Sciatic nerve (tissue), 2 donors: ENCODE results near the gene FGF12. TPM values are rescaled to one million over a fixed set of nuclear protein-coding genes. Genes with fewer than 3 reads are reported as not detected.

Source experiments
- ATAC-seq: fragments of 200-7000 bp; cut with Tn5 transposase; one replicate; pipeline ENCODE4 v1.9.1; 2020; ENCODE audit warnings: mild to moderate bottlenecking, moderate library complexity
- DNase-seq: peaks from one replicate; pipeline ENCODE4 v3.0.0-alpha.2; 2020; ENCODE audit warnings: low spot score
- intact Hi-C: fragments of 100-400 bp; cut with DNase I; formaldehyde crosslinking; loops from one replicate; pipeline ENCODE4 v1.14.2; 2022
- total RNA-seq: library from RNA; stranded (reverse); fragmentation: NEBNext Ultra II Directional; extraction: Animal tissue kit (Norgen Biotek cat#: 25700); gene quantifications from one replicate; pipeline ENCODE4 v1.2.1, GENCODE V29; 2021
- donor health status: DM: no; HTN: no; CAD: no.
- donor health status: DM: no; HTN: no; CAD: no.

FGF12 gene
- total RNA-seq, 1 donor from 2014 or later = 3.2 TPM

DNA sequence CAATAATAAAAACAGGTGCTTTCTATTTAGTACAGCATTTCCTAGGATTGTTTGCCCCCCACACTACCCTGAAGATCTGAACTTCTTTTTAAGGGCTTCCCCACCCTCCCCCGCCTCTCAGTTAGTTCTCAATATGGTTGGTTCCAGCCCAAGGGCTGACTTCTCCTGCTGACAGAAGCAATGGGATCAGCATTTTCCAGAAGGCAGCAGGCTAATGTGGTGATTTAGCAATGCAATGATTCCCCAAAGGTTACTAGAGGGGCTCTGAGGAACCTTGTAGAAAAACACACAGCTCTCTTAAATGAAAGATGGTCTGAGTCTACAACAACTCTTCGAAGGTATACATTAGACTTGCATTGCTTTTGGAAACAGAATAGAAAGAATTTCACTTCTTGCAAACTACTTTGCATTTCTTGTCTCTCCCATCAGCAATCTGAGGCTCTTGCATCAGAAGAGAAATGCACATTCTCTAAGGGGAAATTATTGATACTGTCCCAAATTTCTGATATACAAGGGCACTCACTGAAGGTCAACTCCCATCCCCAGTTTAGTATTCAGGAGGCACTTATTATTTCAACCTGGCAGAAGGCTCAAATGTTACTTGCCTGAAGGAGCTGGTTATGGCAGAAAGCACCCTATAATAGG lies 30.3 kb downstream of the FGF12 start:
- DNase-seq (no peak), ATAC-seq (no peak)
- intact Hi-C loops = no loop called here

DNA sequence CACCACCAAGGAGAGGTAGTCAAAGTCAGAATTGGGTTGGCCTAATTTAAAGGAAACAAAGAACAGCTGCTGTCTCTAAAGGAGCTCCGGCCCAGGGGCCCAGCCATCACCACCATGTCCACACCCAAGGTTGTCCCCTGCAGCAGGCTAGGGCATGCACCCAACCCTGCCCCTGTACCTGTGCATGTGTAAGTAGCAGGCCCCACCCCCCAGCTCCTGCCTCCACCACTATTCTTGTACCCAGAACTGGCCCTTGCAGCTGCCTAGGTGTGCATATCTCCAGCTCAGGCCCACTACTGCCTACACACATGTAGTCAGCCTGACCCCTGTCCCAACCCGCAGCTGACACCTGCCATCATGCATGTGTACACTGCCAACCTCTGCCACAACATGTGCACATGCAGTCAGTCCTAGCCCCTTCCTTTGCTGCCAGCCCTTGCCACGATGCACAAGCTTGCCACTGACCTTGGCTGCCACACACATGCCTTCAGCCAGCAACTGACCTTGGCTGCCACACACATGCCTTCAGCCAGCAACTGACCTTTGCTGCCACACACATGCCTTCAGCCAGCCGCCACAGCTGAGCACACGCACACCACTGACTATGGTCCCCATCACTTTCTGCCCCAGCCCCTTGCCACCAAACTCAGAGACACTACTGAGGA lies 39.7 kb downstream of the FGF12 start:
- ATAC-seq (no peak), DNase-seq (no peak)
- intact Hi-C loops = no loop called here

DNA sequence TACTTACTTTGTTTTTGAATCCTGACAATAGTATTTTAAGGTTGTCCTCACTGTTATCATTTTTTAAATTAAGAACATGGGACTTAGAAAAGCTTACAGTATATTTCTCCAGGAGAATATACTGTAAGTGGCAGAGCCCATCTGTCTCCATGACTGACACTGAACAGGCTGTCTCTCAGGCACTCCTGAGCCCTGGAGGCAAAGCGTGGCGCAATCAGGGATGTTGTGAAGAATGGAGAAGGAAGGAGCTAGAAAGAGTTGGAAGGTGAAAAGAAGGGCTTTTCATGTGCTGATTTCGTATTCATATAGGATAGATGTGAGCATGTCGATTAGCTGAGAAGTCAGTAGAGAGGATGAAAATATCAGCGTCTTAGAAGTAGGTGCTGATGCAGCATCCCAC lies 41.5 kb downstream of the FGF12 start:
- ATAC-seq (no peak), DNase-seq (no peak)
- intact Hi-C loops = no loop called here

GRCh38 chr3:192684151-192684550 lies 43.2 kb downstream of the FGF12 start:
- intact Hi-C loops = no loop called here
- no peak for ATAC-seq
- DNase-seq = no peak

DNA sequence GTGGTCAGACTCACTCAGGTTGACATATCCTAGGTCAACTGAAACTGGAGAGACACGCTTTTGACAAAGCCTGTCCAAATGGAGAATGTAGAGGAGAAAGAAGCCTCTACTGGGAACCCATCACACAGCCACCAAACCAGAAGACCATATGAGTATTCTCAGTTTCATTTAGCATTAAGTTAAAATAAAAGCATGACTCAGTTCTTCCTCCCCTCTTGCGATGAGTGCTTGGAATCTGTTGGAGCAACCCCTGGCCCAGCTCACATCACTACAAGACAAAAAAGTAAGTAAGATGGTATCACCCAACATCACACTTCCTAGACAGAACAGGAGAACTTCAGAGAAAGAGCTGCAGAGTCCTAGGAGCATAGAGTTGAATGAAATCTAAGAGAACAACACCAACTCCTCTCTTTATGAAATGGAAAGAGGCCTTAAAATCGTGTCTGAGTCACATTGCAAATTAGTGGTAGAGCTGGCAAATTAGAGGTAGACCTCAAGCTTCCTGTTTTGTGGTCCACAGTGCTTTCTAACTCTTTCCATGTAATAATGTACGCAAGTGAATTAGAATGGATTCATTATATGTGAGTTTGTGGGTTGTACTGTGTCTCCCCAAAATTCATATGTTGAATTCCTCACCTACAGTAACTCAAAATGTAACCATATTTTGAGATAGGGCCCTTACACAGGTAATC lies 51.2 kb downstream of the FGF12 start:
- DNase-seq = no peak
- intact Hi-C loops = no loop called here

GRCh38 chr3:192655628-192656027 lies 71.7 kb downstream of the FGF12 start:
- no peak for ATAC-seq
- no peak for DNase-seq
- intact Hi-C loops = no loop called here

More for the DNA sequence above, 51.2 kb downstream of the FGF12 start:
- no peak for ATAC-seq

GRCh38 chr3:192655040-192655439 lies 72.3 kb downstream of the FGF12 start:
- DNase-seq (no peak), ATAC-seq (no peak)
- intact Hi-C loops = no loop called here

DNA sequence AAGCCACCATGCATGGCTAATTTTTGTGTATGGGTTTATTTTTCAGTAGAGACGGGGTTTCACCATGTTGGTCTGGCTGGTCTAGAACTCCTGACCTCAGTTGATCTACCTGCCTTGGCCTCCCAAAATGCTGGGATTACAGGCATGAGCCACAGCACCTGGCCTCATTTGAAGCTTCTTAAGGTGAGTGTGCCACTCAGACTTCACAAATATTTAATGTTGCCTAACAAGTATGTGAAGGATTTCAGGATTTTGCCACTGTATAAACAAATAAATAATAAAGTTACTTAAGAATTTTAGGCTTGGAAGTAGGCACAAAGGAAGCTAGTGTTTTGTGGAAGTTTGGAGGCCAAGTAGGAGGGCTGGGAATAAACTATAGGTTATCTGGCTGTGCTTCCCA lies 73.5 kb downstream of the FGF12 start:
- ATAC-seq = no peak

DNA sequence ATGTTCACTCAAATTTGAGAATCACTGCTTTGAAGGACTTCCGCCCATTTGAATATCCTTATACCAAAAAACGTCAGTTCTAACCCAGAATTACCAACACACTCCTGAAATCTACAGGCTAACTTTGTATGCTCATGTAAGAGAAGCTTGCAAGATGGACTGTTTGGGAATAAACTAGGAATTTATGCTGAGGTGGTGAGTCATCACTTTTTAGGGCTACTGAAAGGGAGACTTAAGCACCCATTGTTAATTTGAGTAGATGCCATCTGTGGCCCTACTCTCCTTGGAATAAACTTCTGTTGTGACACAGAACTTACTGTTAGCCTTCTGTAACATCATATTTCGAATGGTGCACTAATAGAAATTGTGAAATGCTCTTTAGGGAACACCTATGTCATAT lies 74.6 kb downstream of the FGF12 start:
- ATAC-seq (no peak), DNase-seq (no peak)
- intact Hi-C loops = no loop called here

More for the DNA sequence above, 73.5 kb downstream of the FGF12 start:
- intact Hi-C loops = no loop called here
- no peak for DNase-seq

DNA sequence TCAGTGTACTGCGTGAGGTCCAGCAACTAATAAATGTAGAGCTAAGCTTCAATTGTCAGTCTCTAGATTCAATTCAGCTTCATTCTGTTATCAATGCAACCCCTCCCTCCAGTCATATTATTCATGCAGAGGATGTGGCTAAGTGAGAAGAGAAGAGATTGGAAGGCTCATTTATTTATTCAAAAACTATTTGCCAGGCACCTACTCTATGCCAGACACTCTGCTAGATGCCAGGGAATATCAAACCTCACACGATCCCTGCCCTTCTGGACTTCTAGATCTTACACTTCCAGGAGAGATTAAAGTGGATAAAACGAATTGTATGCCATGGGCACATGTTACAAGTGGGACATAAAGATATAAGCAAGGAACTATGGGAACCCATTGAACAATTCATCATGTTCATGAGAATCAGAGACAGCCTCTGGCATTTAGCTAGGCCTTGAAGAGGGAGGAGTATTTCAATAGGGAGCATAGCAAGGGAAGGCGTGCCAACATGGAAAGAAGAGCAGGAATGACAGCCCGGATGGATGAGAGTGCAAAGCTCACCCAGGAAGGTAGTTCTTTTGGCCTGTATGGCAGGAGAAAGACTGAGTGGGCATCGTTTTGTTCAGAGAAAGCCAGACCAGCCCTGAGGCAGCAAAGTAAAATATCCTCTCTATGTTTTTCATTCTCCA lies 75.4 kb downstream of the FGF12 start:
- no peak for ATAC-seq

GRCh38 chr3:192645437-192645836 lies 81.9 kb downstream of the FGF12 start:
- ATAC-seq (no peak), DNase-seq (no peak)
- intact Hi-C loops = no loop called here

More for the DNA sequence above, 75.4 kb downstream of the FGF12 start:
- DNase-seq = no peak
- intact Hi-C loops = no loop called here

DNA sequence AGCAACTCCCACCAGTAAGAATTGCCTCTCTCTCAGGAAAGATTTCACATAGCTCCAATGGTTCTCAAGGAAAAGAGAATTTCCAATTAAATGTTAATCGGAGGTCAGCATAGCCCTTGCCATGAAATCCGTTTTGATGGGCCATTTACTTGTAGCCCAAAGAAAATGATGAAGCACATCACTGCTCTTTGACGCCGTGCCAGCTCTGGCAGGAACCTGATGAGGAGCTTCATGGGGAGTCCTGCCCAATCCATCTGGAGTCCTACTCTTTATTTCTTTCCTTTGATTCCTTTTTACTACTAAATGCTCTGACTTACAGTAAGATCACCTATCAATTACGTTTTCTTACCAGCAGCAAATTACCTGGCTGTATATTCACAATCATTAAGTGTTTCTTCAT lies 84.7 kb downstream of the FGF12 start:
- DNase-seq (no peak), ATAC-seq (no peak)
- intact Hi-C loops = no loop called here

DNA sequence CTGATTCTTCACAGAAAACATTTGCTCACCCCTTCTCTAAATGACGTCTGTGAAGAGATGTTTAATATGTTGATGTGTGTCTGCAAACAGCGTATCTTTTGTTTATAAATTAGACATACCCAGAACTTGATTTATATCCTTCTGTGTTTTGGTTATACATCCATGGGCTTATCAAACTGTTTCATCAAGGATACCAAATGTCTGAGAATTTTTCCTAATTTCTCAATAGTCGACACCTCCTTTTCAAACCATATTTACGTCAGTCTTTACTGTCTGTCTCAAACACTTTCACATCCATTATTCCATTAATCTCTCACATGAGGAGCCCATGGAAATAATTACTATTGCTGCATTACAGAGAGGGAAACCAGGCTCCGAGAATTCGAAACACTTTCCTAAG lies 85.4 kb downstream of the FGF12 start:
- DNase-seq (no peak), ATAC-seq (no peak)
- intact Hi-C loops = no loop called here

DNA sequence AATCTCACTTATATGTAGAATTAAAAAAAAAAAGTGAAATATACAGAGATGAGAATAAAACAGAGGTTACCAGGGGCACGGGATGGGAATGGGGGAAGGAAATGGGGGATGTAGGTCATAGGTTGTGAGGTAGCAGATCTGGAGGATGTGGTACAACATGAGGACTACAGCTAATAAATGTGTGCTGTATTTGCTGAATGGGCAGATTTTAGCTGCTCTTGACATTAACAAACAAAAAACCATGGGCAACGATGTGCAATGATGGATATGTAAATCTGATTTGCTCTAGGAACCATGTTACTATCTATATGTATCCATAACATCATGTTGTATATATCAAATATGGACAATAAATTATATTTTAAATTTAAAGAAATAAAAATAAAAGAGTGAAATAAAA lies 87.4 kb downstream of the FGF12 start:
- ATAC-seq = no peak
- intact Hi-C loops = no loop called here
- DNase-seq = no peak

DNA sequence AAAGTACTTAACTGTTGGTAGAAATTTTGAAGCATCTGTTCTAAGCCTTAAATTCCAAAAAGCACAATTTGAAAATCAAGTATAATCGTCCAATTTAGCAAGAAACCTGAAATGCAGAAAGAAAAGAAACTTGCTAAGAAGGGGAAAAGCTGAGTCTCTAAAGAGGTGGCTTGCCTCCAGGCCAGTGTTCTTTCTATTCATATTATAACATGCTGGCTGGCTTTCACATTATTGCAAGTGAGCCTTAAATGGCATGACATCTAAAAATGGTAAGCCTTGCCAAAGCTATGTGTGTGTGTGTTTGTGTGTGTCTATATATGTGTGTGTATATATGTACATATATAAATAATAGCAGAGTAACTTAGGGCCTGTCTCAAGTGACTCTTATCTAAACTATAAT lies 89.5 kb downstream of the FGF12 start:
- DNase-seq (no peak), ATAC-seq (no peak)
- intact Hi-C loops = no loop called here

GRCh38 chr3:192636517-192637444 lies 90.6 kb downstream of the FGF12 start:
- DNase-seq = no peak
- no peak for ATAC-seq
- intact Hi-C loops = no loop called here

DNA sequence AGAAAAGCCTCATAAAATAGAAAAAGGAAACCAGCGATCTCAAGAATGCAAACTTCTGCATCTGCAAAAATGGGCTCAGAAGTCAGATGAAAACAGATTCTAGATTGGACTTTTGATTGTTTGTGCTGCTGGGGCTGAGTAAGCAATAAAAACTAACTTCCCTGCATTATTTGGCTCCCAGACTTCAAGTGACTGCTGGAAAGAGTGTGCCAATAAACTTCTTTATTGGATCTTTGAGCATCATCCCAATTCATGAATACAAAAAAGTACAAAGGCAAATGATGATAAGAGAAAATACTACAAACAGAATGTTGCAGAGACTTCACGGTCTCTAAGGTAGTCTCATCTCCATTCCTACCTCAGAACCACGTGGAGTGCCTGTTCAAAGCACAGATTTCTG lies 97.9 kb downstream of the FGF12 start:
- DNase-seq (no peak), ATAC-seq (no peak)
- intact Hi-C loops = no loop called here

DNA sequence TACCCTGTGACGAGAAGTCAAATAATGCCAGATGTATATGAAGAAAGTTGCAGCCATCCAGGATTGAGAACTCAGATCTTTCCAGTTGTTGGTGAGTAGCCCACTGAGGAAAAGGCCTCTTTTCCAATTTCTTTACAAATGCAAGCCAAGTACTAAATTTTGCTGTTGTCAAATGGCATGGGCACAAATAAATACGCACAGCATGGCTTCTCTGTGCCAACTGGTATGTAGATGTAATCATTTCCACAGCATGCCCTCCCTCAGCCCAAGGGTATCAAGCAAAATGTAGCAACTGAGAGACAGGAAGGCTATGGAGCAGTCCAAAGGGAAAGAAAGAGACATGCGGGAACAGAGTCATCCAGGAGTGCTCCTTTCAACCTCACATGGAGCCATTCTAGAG lies 105.4 kb downstream of the FGF12 start:
- ATAC-seq (no peak), DNase-seq (no peak)
- intact Hi-C loops = no loop called here

- no peak for DNase-seq
- ATAC-seq = no peak
- intact Hi-C loops = no loop called here
Observed at GRCh38 chr3:192620275-192620674, 107.1 kb downstream of the FGF12 start.
